ENCODE measurements around the gene PTOV1.

Gene PTOV1

GRCh38 chr19:49855676-49856573, 5.0 kb downstream of the PTOV1 start:
- Histone ChIP-seq H3K36me3 (peaks cover 39 to 68% (median 60%) of the 10 kb centered on the region in 3 donors), H3K4me3 (no peak overlapping the region), H3K9me3 (no peaks in the 10 kb centered on the region), H3K4me1 (peaks cover 0 to 33% (median 21%) of the 10 kb centered on the region in 4 donors), H3K27me3 (no peaks in the 10 kb centered on the region), H3K27ac (no peak overlapping the region)
- TF ChIP-seq CTCF (IDR thresholded peaks at IDR 0.05): no peak
- intact Hi-C loops (cut with DNase I; ENCODE audit: low total_unique reads): no loop called here
- no peak for DNase-seq

GRCh38 chr19:49856574-49857021, 5.6 kb downstream of the PTOV1 start:
- no peak for TF ChIP-seq CTCF (IDR thresholded peaks at IDR 0.05)
- intact Hi-C loops (cut with DNase I; ENCODE audit: low total_unique reads): no loop called here
- Histone ChIP-seq H3K27ac (no peak overlapping the region), H3K27me3 (no peaks in the 10 kb centered on the region), H3K9me3 (no peaks in the 10 kb centered on the region), H3K36me3 (peaks cover 39 to 74% (median 67%) of the 10 kb centered on the region in 3 donors), H3K4me3 (no peak overlapping the region), H3K4me1 (peaks cover 0 to 33% (median 21%) of the 10 kb centered on the region in 4 donors)
- no peak for DNase-seq

GRCh38 chr19:49857061-49857837, 6.3 kb downstream of the PTOV1 start:
- Histone ChIP-seq H3K4me1 (peaks cover 0 to 28% (median 16%) of the 10 kb centered on the region in 4 donors), H3K27ac (no peak overlapping the region), H3K27me3 (no peaks in the 10 kb centered on the region), H3K4me3 (no peak overlapping the region), H3K36me3 (peaks cover 39 to 81% (median 73%) of the 10 kb centered on the region in 3 donors), H3K9me3 (no peaks in the 10 kb centered on the region)
- DNase-seq: no peak
- no peak for TF ChIP-seq CTCF (IDR thresholded peaks at IDR 0.05)
- intact Hi-C loops (cut with DNase I; ENCODE audit: low total_unique reads): no loop called here

GRCh38 chr19:49857838-49858087, 6.8 kb downstream of the PTOV1 start:
- no peaks in the 10 kb centered on the region for H3K27me3 ChIP-seq
- no peak overlapping the region for H3K27ac ChIP-seq
- DNase-seq: no peak
- no peaks in the 10 kb centered on the region for H3K9me3 ChIP-seq
- peaks cover 39 to 86% (median 78%) of the 10 kb centered on the region in 3 donors for H3K36me3 ChIP-seq
- no peak overlapping the region for H3K4me3 ChIP-seq
- TF ChIP-seq CTCF (IDR thresholded peaks at IDR 0.05): no peak
- H3K4me1 ChIP-seq: peaks cover 0 to 23% (median 11%) of the 10 kb centered on the region in 4 donors
- intact Hi-C loops (cut with DNase I; ENCODE audit: low total_unique reads): no loop called here

- no peak for TF ChIP-seq CTCF (IDR thresholded peaks at IDR 0.05)
- Histone ChIP-seq H3K4me1 (peaks cover 0 to 17% (median 5%) of the 10 kb centered on the region in 4 donors), H3K27me3 (no peaks in the 10 kb centered on the region), H3K9me3 (no peaks in the 10 kb centered on the region), H3K27ac (no peak overlapping the region), H3K36me3 (peaks cover 39 to 92% (median 84%) of the 10 kb centered on the region in 3 donors), H3K4me3 (no peak overlapping the region)
- intact Hi-C loops (cut with DNase I; ENCODE audit: low total_unique reads): no loop called here
- DNase-seq: no peak
These were observed 7.4 kb downstream of the PTOV1 start for GRCh38 chr19:49858088-49858985.

Measured in tibial artery (tissue), 4 donors.